GM19397 (cell line): Measurements from ENCODE around the gene RCSD1.

Experiments
- ATAC-seq: cut with Tn5 transposase; IDR thresholded peaks from one replicate; pipeline ENCODE4 v1.9.1; 2021; ENCODE audit warnings: mild to moderate bottlenecking, moderate library complexity; ENCODE audit not compliant: unreplicated experiment

Gene RCSD1

GRCh38 chr1:167663002-167663772 is 33.2 kb downstream of the RCSD1 start:
- ATAC-seq, result peak; percentile 60

GRCh38 chr1:167665469-167665868 is 35.4 kb downstream of the RCSD1 start:
- no peak for ATAC-seq

GRCh38 chr1:167666416-167666815 is 36.4 kb downstream of the RCSD1 start:
- ATAC-seq, result no peak

- ATAC-seq, result no peak
Measured at GRCh38 chr1:167667536-167667935, 37.5 kb downstream of the RCSD1 start.

GRCh38 chr1:167668108-167668507 is 38.1 kb downstream of the RCSD1 start:
- peak; percentile 64 for ATAC-seq

- ATAC-seq, result peak; percentile 60
Measured at GRCh38 chr1:167669209-167670124, 39.4 kb downstream of the RCSD1 start.

GRCh38 chr1:167670563-167670962 is 40.5 kb downstream of the RCSD1 start:
- ATAC-seq, result no peak

- ATAC-seq, result no peak
Measured at GRCh38 chr1:167671727-167672511, 41.9 kb downstream of the RCSD1 start.

- ATAC-seq, result no peak
Measured at GRCh38 chr1:167672831-167673230, 42.8 kb downstream of the RCSD1 start.

- ATAC-seq, result no peak
Measured at GRCh38 chr1:167673265-167673664, 43.2 kb downstream of the RCSD1 start.

GRCh38 chr1:167674156-167674555 is 44.1 kb downstream of the RCSD1 start:
- ATAC-seq, result no peak

GRCh38 chr1:167675440-167675839 is 45.4 kb downstream of the RCSD1 start:
- no peak for ATAC-seq

- ATAC-seq, result peak; percentile 37
Measured at GRCh38 chr1:167676205-167676915, 46.3 kb downstream of the RCSD1 start.

GRCh38 chr1:167676916-167677848 is 47.1 kb downstream of the RCSD1 start:
- peak; percentile 32 for ATAC-seq

- no peak for ATAC-seq
Measured at GRCh38 chr1:167678422-167678821, 48.4 kb downstream of the RCSD1 start.

GRCh38 chr1:167678838-167679237 is 48.8 kb downstream of the RCSD1 start:
- ATAC-seq, result no peak

- ATAC-seq, result no peak
Measured at GRCh38 chr1:167679714-167680113, 49.7 kb downstream of the RCSD1 start.

- no peak for ATAC-seq
Measured at GRCh38 chr1:167681024-167681423, 51.0 kb downstream of the RCSD1 start.

- no peak for ATAC-seq
Measured at GRCh38 chr1:167681451-167682098, 51.5 kb downstream of the RCSD1 start.
